Endothelial cell of coronary artery (primary cell): Measurements from ENCODE around the gene RPL37. TPM values are rescaled to one million over a fixed set of nuclear protein-coding genes. Genes with fewer than 3 reads are reported as not detected.

Experiments
- total RNA-seq: library from RNA; depleted of rRNA; stranded (reverse); fragments of >200 nt; gene quantifications from 2 replicates; pipeline ENCODE4 v1.2.3, GENCODE V29; 2014

RPL37 gene
- 3,017 and 3,351 TPM in 2 replicates for total RNA-seq

DNA sequence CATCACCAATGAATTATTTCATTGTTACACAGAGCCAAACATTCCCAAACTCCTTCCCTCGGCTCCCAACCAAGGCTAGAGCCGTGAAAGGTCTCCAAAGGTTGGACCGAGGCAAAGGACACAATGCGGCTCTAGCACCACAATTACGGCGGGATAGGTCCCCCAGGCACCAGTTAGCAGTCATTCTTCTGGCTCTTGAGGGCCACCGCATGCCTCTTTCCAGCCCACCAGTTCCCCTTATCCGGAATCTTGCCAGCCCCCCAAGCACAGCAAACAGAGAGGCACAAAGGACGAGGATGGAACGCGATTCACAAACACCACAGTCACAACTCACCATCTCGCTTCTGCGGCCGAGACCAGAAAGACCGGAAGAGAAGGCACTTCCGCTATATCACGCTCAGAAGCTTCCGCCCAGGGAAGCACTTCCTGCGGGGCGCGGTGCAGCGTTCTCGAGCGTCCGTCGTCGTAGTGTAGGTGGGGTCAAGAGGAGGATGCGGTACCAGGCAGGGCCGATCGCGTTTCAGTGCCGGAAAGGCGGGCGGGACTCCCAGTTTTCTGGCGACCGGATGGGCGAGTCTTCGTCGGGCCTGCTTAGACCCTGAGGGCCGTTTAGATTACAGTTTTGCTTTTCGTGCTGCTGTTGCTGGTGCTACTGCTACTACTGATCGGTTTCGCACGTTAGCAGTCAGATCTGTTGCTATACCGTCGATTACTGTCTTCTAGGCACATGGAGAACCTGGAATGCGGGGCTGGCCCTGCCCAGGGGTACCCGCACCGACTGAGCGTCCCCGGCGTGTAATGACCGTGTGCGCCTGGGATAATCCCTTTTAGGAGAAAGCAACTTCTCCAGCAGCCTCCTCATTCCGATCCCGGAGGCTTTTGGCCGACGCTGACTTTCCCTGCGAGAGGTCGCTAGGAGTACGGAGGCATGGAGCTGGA, at the start of gene RPL37:
TSS of gene RPL37 (minus strand) at position 374 of the 939 bp plus-strand sequence. CDS start at position 337, 37 bp downstream.

DNA sequence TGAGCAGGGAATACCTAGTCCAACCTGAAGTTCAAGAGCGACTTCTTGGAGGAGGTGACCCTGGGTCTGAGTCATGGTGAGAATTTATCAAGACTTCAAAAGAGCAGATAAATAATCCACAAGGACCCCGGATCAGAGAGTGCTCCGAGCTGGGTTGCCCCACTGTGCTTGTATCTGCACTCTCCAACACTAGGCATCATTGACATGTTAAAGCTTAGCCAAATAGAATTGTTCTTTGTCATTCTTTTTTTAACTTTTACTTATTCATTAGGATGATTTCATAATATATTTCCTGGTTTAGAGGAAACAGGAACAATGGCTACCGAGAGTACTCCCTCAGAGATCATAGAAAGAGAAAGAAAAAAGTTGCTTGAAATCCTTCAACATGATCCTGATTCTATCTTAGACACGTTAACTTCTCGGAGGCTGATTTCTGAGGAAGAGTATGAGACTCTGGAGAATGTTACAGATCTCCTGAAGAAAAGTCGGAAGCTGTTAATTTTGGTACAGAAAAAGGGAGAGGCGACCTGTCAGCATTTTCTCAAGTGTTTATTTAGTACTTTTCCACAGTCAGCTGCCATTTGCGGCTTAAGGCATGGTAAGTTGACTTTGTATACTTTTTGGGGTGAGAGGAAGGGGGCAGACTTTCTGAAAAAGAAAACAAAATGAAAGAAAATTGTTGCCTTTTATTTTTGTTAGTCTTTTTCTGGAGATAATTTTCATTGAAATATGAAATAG, 6.2 kb upstream of the RPL37 start, which contains the start of gene CARD6:
TSS of gene CARD6 (plus strand) at position 300 of the 738 bp plus-strand sequence. CDS start at position 316, 16 bp downstream.

DNA sequence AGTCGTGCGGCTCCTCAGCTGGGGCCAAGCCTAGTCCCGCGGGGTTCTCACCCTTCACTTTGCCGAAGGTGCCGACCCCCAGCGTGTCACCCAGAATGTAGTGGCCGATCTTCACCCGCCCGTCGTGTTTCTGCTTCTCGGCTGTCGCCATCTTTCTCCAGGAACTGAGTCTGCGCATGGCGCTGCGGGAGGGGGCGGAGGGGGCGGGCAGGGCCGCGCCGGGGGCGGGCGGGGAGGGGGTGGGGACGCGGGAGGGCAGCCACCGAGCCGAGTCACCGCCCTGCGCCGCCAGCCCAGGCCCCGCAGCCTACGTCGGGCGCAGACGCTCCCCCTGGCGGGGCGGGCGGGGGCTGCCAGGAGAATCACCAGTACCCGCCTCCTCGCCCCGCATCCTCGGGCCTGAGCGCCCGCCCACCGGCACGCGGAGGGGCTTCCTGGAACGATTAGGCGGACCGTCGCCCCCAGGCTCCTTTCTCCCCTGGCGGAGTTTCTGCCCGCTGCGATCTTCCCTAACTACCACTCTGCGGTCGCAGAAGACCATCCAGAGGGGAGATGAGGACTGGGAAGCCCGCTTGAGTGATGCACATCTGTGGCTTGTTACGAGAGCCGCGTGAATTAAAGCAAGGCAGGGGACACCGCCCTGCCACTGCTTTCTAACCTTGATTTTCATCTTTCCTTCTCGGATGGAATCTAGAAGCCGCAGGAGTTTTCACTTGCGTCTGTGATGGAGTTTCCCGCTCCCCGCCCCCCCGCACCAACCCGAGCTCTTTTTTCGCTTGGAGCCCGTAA, 36.8 kb downstream of the RPL37 start, which contains the start of gene PRKAA1:
TSS of gene PRKAA1 (minus strand) at position 363 of the 789 bp plus-strand sequence. CDS start at position 178, 185 bp downstream.

Other genes with a start within 250 kb of the RPL37 start
- 36.8 and 39.5 TPM in 2 replicates for gene PTGER4, start 155.3 kb downstream of the RPL37 start, total RNA-seq
- gene TTC33, start 79.3 kb downstream of the RPL37 start, total RNA-seq = 12.3 and 14.3 TPM in 2 replicates
- 115 and 143 TPM in 2 replicates for gene PRKAA1, start 36.8 kb downstream of the RPL37 start, total RNA-seq
- 21.1 and 22.9 TPM in 2 replicates for gene CARD6, start 6.1 kb upstream of the RPL37 start, total RNA-seq
- 0.09 and 0.75 TPM in 2 replicates for gene C7, start 74.3 kb upstream of the RPL37 start, total RNA-seq
- gene MROH2B, start 236.1 kb upstream of the RPL37 start, total RNA-seq = not detected in 2 replicates